HG03558 (cell line): ENCODE results near the gene C21orf58.

Experiments used
- ATAC-seq: cut with Tn5 transposase; IDR thresholded peaks from one replicate; pipeline ENCODE4 v1.9.1; 2021; ENCODE audit warnings: moderate number of reproducible peaks; ENCODE audit not compliant: unreplicated experiment; ENCODE audit errors: extremely low read depth

Gene C21orf58

DNA sequence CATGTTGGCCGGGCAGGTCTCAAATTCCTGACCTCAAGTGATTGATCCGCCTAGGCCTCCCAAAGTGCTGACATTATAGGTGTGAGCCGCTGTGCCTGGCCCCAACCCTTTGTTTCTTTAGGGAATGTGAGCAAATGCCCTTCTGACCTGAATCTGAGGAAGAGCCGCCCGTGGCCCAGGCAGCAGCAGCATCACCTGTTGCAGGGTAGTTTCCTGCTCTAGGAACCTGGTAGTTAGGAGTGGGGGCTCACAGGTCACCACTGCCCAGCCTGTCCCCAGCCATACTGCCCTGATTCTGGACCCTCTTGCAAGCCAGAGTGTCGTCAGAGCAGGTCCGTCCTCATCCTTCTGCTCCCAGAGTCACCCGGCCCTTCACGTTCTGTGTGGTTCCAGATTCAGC, 24.5 kb downstream of the C21orf58 start:
- no peak for ATAC-seq

DNA sequence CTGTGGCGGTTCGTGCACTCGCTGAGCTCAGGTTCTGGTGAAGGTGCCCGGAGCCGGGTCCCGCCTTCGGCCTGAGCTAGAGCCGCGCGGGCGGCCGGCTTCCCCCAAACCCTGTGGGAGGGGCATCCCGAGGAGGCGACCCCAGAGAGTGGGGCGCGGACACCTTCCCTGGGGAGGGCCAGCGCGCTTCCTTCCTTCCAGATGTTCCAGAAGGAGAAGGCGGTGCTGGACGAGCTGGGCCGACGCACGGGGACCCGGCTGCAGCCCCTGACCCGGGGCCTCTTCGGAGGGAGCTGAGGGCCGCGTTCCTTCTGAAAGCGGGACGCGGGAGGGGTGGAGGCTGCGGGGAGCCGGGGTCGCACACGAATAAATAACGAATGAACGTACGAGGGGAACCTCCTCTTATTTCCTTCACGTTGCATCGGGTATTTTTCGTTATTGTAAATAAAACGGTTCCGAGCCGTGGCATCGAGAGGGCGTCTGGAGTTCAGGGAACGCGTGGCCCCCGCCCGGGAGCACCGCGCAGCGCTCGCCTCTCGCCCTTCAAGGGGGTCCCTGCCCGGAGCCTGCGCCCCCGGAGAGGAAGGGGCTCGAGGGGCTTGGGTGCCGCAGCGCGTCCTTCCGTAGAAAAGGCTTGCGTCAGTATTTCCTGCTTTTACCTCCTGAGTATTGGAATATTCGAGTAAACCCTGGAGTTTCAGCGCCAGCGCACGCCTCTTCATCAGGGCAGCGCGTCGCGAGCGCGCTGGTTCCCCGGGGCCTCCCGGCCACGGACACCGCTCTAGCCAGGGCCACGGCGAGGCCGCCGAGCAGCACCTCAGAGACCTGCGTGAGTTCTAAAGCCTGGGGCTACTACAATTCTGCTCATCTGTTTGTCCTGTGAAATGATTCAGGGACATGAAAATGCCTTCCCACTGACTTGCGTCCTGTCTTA, 26.1 kb downstream of the C21orf58 start:
- no peak for ATAC-seq

DNA sequence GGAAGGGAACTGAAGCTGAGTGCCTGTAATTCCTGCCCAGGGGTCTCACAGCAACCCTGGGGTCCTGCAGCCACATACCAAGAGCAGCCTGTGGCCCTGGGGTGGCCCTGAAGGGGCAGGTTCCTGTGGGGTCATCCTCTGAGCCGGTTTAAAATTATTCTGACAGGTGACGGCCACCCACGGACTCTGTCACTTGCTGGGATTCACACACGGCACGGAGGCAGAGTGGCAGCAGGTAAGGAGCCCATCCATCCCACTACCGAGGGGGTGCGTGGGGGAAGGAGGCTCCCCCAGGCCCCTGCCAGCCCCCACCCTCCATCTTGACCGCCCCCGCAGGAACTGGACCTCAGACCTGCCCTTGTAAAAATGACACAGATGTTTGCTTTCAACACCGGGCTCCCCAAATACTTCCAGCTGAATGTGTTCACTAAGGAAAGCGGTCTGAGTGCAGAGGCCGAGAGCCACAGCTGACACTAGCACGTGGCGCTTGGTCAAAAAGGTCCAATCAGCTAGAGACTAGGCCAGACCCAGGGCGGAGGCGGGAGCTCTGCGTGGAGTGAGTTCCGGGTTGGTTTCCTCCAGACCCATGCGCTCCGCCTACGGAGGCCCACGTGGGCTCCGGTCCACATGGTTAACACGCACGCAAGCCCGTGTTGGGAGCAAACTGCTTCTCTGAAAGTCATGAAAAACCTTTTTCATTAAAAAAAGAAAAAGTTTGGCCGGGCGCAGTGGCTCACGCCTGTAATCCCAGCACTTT, 27.5 kb downstream of the C21orf58 start:
- no peak for ATAC-seq

DNA sequence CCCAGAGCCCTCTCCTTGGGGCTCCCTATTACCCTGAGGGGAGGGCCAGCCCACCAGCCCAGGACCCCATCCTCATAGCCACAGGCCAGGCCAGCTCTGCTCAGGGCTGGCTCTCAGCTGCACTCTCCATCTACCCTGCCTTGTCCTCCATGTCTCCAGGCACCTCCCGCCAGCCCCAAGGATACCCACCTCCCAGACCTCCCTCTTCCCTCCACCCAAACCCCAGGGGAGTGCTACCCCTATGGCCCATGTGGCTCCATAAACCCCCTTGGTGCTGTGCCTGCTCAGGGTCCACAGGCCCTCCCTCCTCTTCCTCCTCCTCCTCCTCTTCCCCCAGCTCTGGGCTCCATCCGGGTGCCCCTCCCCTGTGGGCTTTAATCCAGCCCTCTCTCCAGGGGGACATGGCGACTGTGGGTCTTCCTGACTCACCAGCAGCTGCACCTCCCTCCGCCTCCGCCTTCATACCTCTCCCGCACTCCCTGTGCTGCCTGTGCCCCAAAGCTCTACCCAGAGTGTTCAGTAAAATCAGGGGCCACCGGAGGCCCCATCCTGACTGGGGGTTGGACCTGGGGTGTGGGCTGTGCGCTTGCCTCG, 28.4 kb downstream of the C21orf58 start:
- no peak for ATAC-seq

DNA sequence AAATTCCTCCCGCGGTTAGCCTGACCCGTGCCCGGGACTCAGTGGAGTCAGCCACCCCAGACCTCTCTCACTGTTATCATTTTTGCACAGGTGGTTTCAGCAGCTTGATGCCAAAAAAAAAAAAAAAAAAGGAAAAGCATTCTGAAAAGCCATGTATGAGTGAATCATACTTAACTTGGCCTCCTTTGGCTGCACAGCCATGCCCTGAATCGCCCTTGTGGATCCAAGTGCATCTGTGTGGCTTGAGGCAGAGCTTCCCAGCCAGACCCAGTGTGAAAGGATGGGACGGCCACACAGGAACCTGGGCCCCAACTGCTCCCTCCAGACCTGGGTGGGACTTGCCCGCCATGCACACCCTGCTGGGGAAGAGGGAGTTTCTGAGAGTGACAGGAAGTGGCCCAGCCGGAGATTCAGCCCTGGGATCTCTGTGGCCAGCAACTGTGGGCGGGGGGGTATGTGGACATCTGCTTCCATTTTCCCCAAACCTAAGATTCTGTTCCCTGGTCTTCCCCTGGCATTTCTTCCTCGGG, 29.0 kb downstream of the C21orf58 start:
- no peak for ATAC-seq

DNA sequence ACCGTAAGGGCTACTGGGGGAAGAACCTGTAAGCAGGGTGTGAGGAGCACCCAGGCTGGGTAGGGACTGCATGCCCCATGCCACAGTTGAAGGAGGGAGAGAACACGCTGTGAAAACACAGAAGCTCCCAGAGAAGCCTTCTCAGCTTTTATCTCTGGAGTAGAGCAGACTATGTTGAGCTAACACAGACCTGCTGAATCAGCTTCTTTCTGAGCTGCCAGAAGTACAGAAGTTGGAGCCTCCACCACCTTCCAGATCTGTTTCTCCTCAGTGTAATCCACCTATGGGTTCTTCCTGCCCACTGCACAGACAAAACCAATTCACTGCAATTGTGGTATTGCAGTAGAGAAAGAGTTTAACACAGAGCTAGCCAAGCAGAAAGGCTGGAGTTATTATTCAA, 32.1 kb downstream of the C21orf58 start:
- ATAC-seq: no peak

DNA sequence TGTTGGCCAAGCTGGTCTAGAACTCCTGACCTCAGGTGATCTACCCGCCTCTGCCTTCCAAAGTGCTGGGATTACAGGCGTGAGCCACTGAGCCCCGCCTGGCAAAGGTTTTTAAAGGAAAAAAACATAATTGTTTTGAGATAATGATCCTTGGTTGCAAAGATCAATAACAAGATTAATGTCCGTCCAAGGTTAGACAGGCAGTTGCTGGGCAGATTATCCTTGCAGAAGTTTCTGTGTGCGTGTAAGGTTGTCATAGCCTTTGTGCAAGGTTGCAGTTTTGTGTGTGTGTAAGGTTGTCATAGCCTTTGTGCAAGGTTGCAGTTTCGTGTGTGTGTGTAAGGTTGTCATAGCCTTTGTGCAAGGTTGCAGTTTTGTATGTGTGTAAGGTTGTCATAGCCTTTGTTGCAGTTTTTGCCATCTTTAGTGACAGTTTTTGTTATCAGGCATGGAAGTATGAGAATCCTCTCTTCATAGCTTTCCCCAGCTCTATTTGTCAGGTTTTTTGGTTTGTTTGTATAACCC, 34.0 kb downstream of the C21orf58 start:
- no peak for ATAC-seq

DNA sequence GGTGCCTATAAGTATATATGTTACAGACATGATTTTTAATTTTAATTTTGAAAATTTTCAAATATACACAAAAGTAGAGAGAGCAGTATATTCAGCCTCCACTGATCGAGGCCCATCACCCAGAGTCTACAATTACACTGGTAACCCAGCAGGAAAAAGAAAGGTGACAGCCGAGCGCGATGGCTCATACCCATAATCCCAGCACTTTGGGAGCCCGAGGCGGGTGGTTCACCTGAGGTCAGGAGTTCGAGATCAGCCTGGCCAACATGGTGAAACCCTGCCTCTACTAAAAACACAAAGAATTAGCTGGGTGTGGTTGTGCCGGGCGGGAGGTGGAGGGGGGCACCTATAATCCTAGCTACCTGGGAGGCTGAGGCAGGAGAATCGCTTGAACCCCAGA, 36.1 kb downstream of the C21orf58 start:
- no peak for ATAC-seq

DNA sequence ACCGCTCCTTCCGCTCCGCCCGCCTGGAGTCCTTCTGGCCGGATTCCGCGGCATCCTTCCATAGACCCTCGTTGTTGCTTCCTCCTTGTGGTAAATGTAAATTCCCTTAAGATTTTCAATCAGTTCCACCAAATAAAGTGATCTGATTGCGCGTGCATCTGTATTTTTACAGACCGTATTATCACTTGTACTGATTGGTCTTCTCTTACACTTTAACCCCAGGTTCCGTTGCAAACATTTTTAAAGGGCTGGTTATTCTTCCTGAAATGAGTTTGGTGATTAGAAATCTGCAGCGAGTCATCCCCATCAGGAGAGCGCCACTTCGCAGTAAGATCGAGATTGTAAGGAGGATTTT, 37.0 kb downstream of the C21orf58 start:
- ATAC-seq: no peak

DNA sequence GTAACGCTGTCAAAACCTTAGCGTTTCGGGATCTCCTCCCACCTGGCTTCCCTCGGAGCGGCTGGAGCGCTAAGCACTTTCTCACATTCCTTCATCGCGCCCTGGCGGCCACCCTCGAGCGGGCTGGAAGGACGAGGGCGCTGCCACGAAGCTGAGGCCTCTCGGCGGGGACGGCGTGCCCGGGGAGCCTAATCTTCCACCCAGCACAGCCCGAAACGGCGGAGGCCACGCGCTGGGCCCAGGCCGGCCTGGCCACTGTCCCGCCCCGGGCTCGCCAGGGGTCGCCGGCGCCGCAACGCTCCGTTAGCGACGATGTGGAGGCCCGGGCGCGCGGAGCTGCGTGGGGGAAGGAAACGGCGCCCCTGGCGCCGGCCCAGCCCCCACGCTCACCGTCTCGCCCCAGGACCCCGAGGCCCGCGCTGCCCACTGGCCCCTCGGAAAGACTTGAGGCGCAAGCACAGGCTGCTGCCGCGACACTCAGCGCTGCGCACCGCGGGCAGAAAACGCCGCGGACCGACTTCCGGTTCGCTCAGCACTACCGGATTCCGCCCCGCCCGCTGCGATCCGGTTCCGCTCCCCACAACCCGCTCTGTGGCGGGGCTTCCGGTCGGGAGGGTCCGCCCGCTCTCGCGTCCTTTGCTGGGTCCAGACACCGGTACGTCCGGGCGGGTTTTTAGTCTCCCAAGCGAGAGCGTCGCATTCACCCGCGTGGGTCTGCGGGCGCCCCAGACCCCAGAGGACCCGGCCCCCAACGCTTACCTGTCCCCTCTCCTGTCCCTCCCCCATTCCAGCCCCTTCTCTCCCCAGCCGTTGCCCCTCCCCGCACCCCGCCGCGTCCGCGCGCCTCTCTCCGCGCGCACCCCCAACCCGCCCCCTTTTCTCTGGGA, 37.7 kb downstream of the C21orf58 start, which contains the start of gene YBEY:
YBEY (plus strand) TSS at position 582 of the 887 bp plus-strand sequence. CDS start 572 bp downstream, outside the sequence.
- no peak for ATAC-seq

DNA sequence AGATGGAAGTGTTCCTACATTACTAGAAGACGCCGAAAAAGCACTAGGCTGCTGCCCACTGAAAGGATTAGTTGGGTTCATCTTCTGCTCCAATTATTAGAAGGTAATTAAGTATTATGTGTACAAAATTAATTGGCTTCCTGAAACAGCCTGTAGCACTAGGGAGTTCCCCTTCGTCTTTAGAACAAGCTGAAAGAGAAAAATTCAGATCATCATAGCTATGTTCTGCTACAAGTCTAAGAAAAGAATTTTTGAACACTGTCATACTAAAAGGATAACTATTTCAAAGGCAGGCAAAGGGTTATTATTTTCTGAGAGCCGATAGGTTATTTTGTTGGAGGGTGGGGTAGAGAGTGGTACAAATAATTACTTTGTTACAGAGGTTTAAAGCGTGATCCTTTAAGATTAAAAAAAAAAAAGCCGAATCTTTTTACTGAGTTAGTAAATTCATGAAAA, 38.4 kb downstream of the C21orf58 start, which contains the start of gene MCM3AP:
MCM3AP (minus strand) TSS at position 406 of the 456 bp plus-strand sequence; CDS start at position 81, 325 bp downstream.
- no peak for ATAC-seq

DNA sequence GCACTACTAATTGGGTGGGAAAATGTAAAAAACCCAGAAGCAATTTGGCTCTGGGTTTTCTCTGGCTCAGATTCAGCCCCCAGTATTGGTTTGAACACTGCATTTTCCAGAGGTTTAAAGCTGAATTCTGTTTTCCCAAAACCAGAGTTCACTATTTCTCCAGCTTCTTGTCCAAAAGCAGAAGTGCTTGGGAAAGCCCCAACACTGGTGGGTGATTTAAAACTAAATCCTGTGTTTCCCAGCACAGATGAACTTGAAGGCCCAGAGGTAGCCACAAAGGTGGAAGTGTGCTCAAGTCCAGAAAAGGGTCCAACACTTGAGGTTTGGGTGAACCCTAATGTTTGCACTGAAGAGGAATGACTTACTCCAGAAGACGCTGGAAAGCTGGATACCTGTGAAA, 38.9 kb downstream of the C21orf58 start:
- ATAC-seq: no peak

DNA sequence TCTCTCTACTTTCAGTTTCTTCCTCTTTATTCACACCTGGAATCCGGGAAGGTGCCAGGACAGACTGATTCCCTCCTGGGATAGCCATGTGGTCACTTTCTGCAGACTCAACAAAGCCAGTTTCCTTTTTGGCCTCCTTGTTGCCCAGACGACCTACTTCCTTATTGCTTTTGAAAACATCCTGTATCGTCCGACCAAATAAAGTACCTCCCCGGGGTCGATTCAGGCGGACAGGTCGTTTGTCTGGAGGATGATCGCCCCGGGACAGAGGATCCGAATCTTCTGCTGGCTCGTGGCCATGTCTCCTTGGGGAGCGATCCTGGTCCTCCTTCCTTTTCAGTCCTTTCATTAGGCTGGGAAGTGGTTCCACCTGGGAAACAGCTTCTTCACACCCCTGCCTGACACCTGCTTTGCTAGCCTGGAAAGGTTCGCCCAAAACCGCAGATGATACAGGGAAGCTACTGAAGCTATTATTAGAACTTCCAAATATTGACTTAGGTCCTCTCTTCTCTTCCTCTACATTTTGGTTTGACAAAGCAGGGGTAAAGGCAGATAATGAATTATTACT, 39.5 kb downstream of the C21orf58 start:
- ATAC-seq: no peak

DNA sequence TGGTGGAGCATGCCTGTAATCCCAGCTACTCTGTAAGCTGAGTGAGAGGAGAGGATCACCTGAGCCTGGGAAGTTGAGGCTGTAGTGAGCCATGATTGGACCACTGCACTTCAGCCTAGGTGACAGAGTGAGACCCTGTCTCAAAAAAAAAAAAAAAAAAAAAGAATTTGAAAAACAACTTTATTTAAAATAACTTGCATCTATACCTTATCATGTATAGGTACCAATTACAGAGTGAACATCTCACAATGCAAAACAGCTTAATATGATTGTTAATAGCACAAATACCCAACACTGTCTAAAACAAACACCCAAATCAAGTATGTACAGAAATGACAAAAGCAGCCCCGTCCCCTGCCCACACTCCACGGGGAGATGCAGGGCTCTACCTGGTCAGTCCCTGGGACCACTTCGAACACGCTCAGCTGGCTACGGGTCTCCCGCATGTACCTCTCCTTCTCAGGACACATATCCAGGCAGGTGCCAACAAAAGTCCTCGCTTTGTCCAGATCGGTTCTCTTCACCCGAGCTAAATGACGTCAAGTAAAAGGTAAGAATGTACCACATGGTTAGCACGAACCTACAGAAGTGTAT, 48.8 kb downstream of the C21orf58 start:
- ATAC-seq: no peak

DNA sequence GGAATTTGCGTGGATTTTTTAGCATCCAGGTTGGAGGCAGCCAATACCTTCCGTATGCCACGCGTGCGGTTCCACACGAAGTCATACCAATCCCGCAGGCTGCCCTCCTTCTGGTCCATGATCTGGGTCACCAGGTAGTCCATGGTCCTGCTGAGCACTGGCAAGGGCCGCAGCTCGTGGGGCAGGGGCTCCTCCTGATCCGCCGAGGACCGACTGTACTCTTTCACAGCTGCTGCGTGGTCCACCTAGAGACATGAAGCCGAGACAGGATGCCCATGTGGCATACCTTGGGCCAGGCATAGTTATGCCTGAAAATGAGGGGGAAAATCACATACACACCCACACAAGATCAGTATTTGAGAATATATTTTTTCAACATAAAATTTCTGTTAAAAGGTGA, 50.3 kb downstream of the C21orf58 start:
- no peak for ATAC-seq

DNA sequence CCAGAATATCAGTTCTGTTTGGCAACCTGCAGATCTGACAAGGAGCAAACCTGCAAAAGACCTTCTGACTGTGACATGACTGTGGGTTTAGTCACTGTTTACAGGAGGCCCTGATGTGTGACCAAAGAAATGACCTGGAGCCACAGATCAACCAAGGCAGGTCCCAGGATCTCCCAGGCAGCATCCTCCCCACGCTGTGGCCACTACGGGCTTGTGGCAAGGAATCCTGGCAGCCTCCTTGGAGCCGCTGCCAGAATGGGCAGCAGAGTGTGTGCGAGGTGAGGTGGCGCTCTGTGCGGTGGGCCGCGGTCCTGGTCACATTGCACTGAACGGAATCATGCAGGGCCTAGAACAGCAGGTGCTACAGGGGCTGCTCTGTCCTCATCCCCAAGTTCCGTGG, 54.2 kb downstream of the C21orf58 start:
- no peak for ATAC-seq

DNA sequence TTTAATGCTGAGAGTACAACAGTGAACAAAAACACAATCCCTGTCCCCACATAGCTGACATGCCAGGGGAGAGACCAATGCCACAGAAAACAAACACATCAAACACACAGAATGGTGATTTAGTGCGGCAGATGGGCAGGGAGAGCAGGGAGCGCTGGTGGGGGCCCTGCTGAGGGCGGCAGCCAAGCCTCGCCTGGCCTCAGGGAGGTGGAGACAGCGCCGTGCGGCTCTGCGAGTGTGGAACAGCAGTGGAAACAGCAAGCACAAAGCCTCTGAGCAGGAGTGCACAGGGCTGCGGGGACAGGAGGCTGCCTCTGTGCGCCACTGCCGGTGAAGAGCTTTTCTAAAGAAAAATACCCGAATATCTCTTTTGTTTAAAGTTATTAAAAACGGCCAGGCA, 55.3 kb downstream of the C21orf58 start:
- no peak for ATAC-seq

DNA sequence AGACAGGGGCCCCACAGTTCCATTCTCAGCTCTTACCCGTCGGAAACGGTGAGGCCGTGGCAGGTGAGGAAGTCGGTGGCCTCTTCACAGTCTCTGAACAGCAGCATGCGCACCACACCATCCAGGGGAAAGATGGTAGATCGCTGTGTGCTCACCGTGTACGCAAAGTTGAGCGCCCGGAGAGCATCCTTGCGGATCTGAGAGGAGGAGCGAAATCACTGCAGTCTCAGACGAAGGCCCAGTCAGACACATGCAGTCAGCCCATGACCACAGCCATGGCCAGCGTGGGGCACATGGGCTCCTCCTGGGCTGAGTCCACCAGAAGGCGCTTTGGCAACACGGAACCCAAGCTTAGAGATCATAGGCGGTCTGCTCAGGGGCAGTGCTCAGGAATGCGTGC, 56.7 kb downstream of the C21orf58 start:
- ATAC-seq: no peak
